Measurements from ENCODE around the gene MESP2. TPM values are rescaled to one million over a fixed set of nuclear protein-coding genes. Genes with fewer than 3 reads are reported as not detected.

The MESP2 gene
- total and polyA plus RNA-seq, 9 donors: 0.11 to 0.89 (median 0.40) TPM

GRCh38 chr15:89806559-89807550 is 30.7 kb downstream of the MESP2 start:
- 47% methylated on average over 13 of the region's 22 CpGs for WGBS (ENCODE audit: insufficient coverage)

GRCh38 chr15:89807689-89808088 is 31.6 kb downstream of the MESP2 start:
- H3K9me3 ChIP-seq (replicated peaks; ENCODE audit: control insufficient read depth, low read depth, low read length): no peaks in the 10 kb centered on the region
- H3K4me3 ChIP-seq (ENCODE audit: low read length): no peak overlapping the region
- H3K36me3 ChIP-seq (ENCODE audit: control insufficient read depth, insufficient read depth, low read length): no peaks in the 10 kb centered on the region
- 93% methylated on average over 5 of the region's 6 CpGs for WGBS (ENCODE audit: insufficient coverage)
- no peak for DNase-seq
- no peak overlapping the region for H3K27ac ChIP-seq (ENCODE audit: low read length)
- H3K4me1 ChIP-seq (ENCODE audit: control insufficient read depth, insufficient read depth, low read length): peaks cover 6% of the 10 kb centered on the region
- H3K27me3 ChIP-seq (ENCODE audit: control insufficient read depth, insufficient read depth, low read length): peaks cover under 1% of the 10 kb centered on the region

More at GRCh38 chr15:89806559-89807550, 30.7 kb downstream of the MESP2 start:
- Histone ChIP-seq H3K27ac (ENCODE audit: low read length) (no peak overlapping the region), H3K36me3 (ENCODE audit: control insufficient read depth, insufficient read depth, low read length) (no peaks in the 10 kb centered on the region), H3K9me3 (replicated peaks; ENCODE audit: control insufficient read depth, low read depth, low read length) (no peaks in the 10 kb centered on the region), H3K27me3 (ENCODE audit: control insufficient read depth, insufficient read depth, low read length) (no peaks in the 10 kb centered on the region), H3K4me1 (ENCODE audit: control insufficient read depth, insufficient read depth, low read length) (peaks cover 9% of the 10 kb centered on the region), H3K4me3 (ENCODE audit: low read length) (no peak overlapping the region)
- DNase-seq: no peak

- H3K27me3 ChIP-seq (ENCODE audit: control insufficient read depth, insufficient read depth, low read length): peaks cover 7% of the 10 kb centered on the region
- 84% methylated on average over 5 of the region's 10 CpGs for WGBS (ENCODE audit: insufficient coverage)
- no peak overlapping the region for H3K4me3 ChIP-seq (ENCODE audit: low read length)
- peaks cover 8% of the 10 kb centered on the region for H3K4me1 ChIP-seq (ENCODE audit: control insufficient read depth, insufficient read depth, low read length)
- H3K36me3 ChIP-seq (ENCODE audit: control insufficient read depth, insufficient read depth, low read length): no peaks in the 10 kb centered on the region
- no peak for DNase-seq
- no peaks in the 10 kb centered on the region for H3K9me3 ChIP-seq (replicated peaks; ENCODE audit: control insufficient read depth, low read depth, low read length)
- no peak overlapping the region for H3K27ac ChIP-seq (ENCODE audit: low read length)
Observed at GRCh38 chr15:89808160-89808870, 32.2 kb downstream of the MESP2 start.

GRCh38 chr15:89809093-89809786 is 33.1 kb downstream of the MESP2 start:
- Histone ChIP-seq H3K27me3 (ENCODE audit: control insufficient read depth, insufficient read depth, low read length) (peaks cover 16% of the 10 kb centered on the region), H3K27ac (ENCODE audit: low read length) (no peak overlapping the region), H3K36me3 (ENCODE audit: control insufficient read depth, insufficient read depth, low read length) (no peaks in the 10 kb centered on the region), H3K4me1 (ENCODE audit: control insufficient read depth, insufficient read depth, low read length) (peaks cover 11% of the 10 kb centered on the region), H3K4me3 (ENCODE audit: low read length) (no peak overlapping the region), H3K9me3 (replicated peaks; ENCODE audit: control insufficient read depth, low read depth, low read length) (no peaks in the 10 kb centered on the region)
- 70% methylated on average over 6 of the region's 8 CpGs for WGBS (ENCODE audit: insufficient coverage)
- no peak for DNase-seq

- no peaks in the 10 kb centered on the region for H3K9me3 ChIP-seq (replicated peaks; ENCODE audit: control insufficient read depth, low read depth, low read length)
- H3K4me1 ChIP-seq (ENCODE audit: control insufficient read depth, insufficient read depth, low read length): peaks cover 14% of the 10 kb centered on the region
- no peak overlapping the region for H3K27ac ChIP-seq (ENCODE audit: low read length)
- H3K27me3 ChIP-seq (ENCODE audit: control insufficient read depth, insufficient read depth, low read length): peaks cover 21% of the 10 kb centered on the region
- no peak for DNase-seq
- 100% methylated on average over 5 of the region's 5 CpGs for WGBS (ENCODE audit: insufficient coverage)
- H3K4me3 ChIP-seq (ENCODE audit: low read length): no peak overlapping the region
- no peaks in the 10 kb centered on the region for H3K36me3 ChIP-seq (ENCODE audit: control insufficient read depth, insufficient read depth, low read length)
Observed at GRCh38 chr15:89809787-89810148, 33.6 kb downstream of the MESP2 start.

- Histone ChIP-seq H3K4me3 (ENCODE audit: low read length) (no peak overlapping the region), H3K27me3 (ENCODE audit: control insufficient read depth, insufficient read depth, low read length) (peaks cover 32% of the 10 kb centered on the region), H3K4me1 (ENCODE audit: control insufficient read depth, insufficient read depth, low read length) (peaks cover 17% of the 10 kb centered on the region), H3K27ac (ENCODE audit: low read length) (no peak overlapping the region), H3K36me3 (ENCODE audit: control insufficient read depth, insufficient read depth, low read length) (no peaks in the 10 kb centered on the region), H3K9me3 (replicated peaks; ENCODE audit: control insufficient read depth, low read depth, low read length) (peaks cover 4% of the 10 kb centered on the region)
- 81% methylated on average over 4 of the region's 7 CpGs for WGBS (ENCODE audit: insufficient coverage)
- DNase-seq: no peak
Observed at GRCh38 chr15:89810837-89811236, 34.7 kb downstream of the MESP2 start.

GRCh38 chr15:89812011-89812846 is 36.1 kb downstream of the MESP2 start:
- H3K27me3 ChIP-seq (ENCODE audit: control insufficient read depth, insufficient read depth, low read length): peaks cover 43% of the 10 kb centered on the region
- no peak overlapping the region for H3K27ac ChIP-seq (ENCODE audit: low read length)
- WGBS (ENCODE audit: insufficient coverage): 40% methylated on average over 3 of the region's 8 CpGs
- peaks cover 17% of the 10 kb centered on the region for H3K4me1 ChIP-seq (ENCODE audit: control insufficient read depth, insufficient read depth, low read length)
- DNase-seq: no peak
- H3K9me3 ChIP-seq (replicated peaks; ENCODE audit: control insufficient read depth, low read depth, low read length): peaks cover 5% of the 10 kb centered on the region
- H3K36me3 ChIP-seq (ENCODE audit: control insufficient read depth, insufficient read depth, low read length): no peaks in the 10 kb centered on the region
- H3K4me3 ChIP-seq (ENCODE audit: low read length): no peak overlapping the region

GRCh38 chr15:89812847-89813320 is 36.8 kb downstream of the MESP2 start:
- WGBS (ENCODE audit: insufficient coverage): 78% methylated on average over 5 of the region's 7 CpGs
- Histone ChIP-seq H3K27ac (ENCODE audit: low read length) (no peak overlapping the region), H3K4me1 (ENCODE audit: control insufficient read depth, insufficient read depth, low read length) (peaks cover 17% of the 10 kb centered on the region), H3K4me3 (ENCODE audit: low read length) (no peak overlapping the region), H3K9me3 (replicated peaks; ENCODE audit: control insufficient read depth, low read depth, low read length) (peaks cover 5% of the 10 kb centered on the region), H3K27me3 (ENCODE audit: control insufficient read depth, insufficient read depth, low read length) (peaks cover 50% of the 10 kb centered on the region), H3K36me3 (ENCODE audit: control insufficient read depth, insufficient read depth, low read length) (no peaks in the 10 kb centered on the region)
- no peak for DNase-seq

- no peak for DNase-seq
- H3K36me3 ChIP-seq (ENCODE audit: control insufficient read depth, insufficient read depth, low read length): no peaks in the 10 kb centered on the region
- H3K27ac ChIP-seq (ENCODE audit: low read length): no peak overlapping the region
- peaks cover 51% of the 10 kb centered on the region for H3K27me3 ChIP-seq (ENCODE audit: control insufficient read depth, insufficient read depth, low read length)
- peak overlapping the region; percentile 43 for H3K4me3 ChIP-seq (ENCODE audit: low read length)
- peaks cover 17% of the 10 kb centered on the region for H3K4me1 ChIP-seq (ENCODE audit: control insufficient read depth, insufficient read depth, low read length)
- WGBS (ENCODE audit: insufficient coverage): 39% methylated on average over 7 of the region's 13 CpGs
- H3K9me3 ChIP-seq (replicated peaks; ENCODE audit: control insufficient read depth, low read depth, low read length): peaks cover 5% of the 10 kb centered on the region
Observed at GRCh38 chr15:89813381-89814111, 37.4 kb downstream of the MESP2 start.

Data from muscle of leg (tissue), 11 donors.